Right lobe of liver (tissue), 6 donors: ENCODE results near the gene CADPS. TPM values are rescaled to one million over a fixed set of nuclear protein-coding genes. Genes with fewer than 3 reads are reported as not detected.

Experiments
- ATAC-seq, 4 donors: fragments of 200-7000 bp; cut with Tn5 transposase; one replicate each; pipeline ENCODE4 v1.9.1; 2020; ENCODE audit warnings: mild to moderate bottlenecking in 4 of 4, moderate library complexity in 4 of 4
- DNase-seq, 3 donors: peaks; one replicate each; pipeline ENCODE4 v3.0.0-alpha.2; 2020
- H3K27ac ChIP-seq, 3 donors: fragments of 200-600 bp; one replicate each; pipeline ENCODE4 v1.8.0; 2022
- H3K27me3 ChIP-seq, 2 donors: fragments of 200-600 bp; one replicate each; pipeline ENCODE4 v1.8.0; 2022
- H3K36me3 ChIP-seq, 4 donors: fragments of 200-600 bp; sonication (generic) in 1 of 4; one replicate each; pipeline versions ENCODE4 v1.5.1 to v1.8.0; 2017 to 2022; ENCODE audit warnings: control low read depth in 1 of 4
- H3K4me1 ChIP-seq, 4 donors: fragments of 200-600 bp; sonication (generic) in 1 of 4; one replicate each; pipeline versions ENCODE4 v1.5.1 to v1.8.0; 2017 to 2022; ENCODE audit warnings: control low read depth in 1 of 4
- H3K4me3 ChIP-seq, 3 donors: fragments of 200-600 bp; one replicate each; pipeline ENCODE4 v1.8.0; 2022
- H3K9me3 ChIP-seq, 4 donors: fragments of 200-600 bp; sonication (generic) in 1 of 4; one replicate each; pipeline versions ENCODE4 v1.5.1 to v1.8.0; 2017 to 2022; ENCODE audit warnings: control low read depth in 1 of 4
- POLR2A ChIP-seq: fragments of 450-650 bp; IDR thresholded peaks from one replicate; pipeline ENCODE4 v1.6.1; 2017; ENCODE audit warnings: antibody characterized with exemption, mild to moderate bottlenecking
- WGBS: methylation state at CpG from one replicate; pipeline ENCODE4 v1.1.6; 2018; ENCODE audit warnings: low coverage, low lambda C conversion rate; ENCODE audit not compliant: insufficient coverage; ENCODE audit errors: missing lambda C conversion rate; 5-methylcytosine and 5-hydroxymethylcytosine counted together
- intact Hi-C, 2 donors: fragments of 100-400 bp; cut with DNase I; formaldehyde crosslinking; loops; one replicate each; pipeline versions ENCODE4 v1.11.2 to v1.14.1; 2022
- total RNA-seq, 6 experiments: library from RNA; depleted of rRNA in 2 of 6; stranded (reverse); fragments of >200 nt in 2 of 6; fragmentation: NEBNext Ultra II Directional in 3 of 6; extraction: Animal tissue kit (Norgen Biotek cat#: 25700) in 3 of 6; gene quantifications; one replicate each; pipeline versions ENCODE4 v1.1.0 to v1.2.4, GENCODE V29; 2016 to 2023
- TF ChIP-seq, protein P1 (sequence below), 4 donors: fragments of 200-600 bp in 3 of 4; fragments of 450-650 bp in 1 of 4; IDR thresholded peaks; one replicate each; pipeline versions ENCODE4 v1.5.1 to v1.8.0; 2016 to 2022; ENCODE audit warnings: antibody characterized with exemption in 4 of 4, mild to moderate bottlenecking in 2 of 4
- donor health status: DM: no; HTN: yes; CAD: no.
- donor health status: DM: no; HTN: no; CAD: no.
- donor health status: DM: no; HTN: no; CAD: no.
- donor health status: DM: no; HTN: yes; CAD: no.
- donor health status: DM: no; HTN: yes; CAD: no.

CADPS gene
- total RNA-seq, 6 experiments from 2014 or later: 0.06 to 0.98 TPM; not detected in 4

DNA sequence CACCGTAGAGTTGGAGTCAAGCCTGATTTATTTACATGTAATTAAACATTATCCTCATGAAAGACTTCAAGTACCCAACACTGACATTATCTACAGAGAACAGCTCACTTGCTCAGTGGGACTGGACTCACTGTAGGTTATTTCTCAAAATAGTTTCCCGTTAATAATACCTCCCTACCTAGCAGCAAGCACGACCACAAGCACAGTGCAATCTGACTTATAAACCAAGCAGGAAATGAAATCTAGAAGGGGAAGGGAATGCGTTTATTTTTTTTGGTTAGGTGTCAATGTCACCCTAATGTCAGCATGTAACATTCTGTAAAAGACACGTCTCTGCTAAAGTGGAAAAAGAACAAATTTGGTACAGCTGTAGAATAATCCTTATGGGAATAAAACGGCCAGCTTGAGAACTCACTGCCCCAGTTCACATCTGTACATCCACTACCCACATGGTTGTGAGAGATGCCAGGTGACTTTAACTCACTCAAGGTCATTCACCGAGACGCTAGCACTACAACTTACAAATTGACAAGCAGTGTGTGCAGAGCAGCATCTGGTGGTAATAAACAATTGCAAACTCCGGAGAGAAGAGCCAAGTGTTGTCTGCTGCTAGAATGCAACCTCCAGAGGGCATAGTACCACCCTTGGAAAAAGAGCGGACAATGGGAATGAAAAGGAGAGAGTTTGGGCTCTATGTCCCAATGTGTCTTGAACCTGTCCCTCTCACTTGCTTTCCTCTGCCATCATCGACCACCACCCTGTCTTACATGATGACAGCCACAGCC lies 242.5 kb downstream of the CADPS start:
- H3K27me3 ChIP-seq: no peaks in the 10 kb centered on the region
- no peaks in the 10 kb centered on the region for H3K9me3 ChIP-seq
- no peak overlapping the region for H3K27ac ChIP-seq
- no peaks in the 10 kb centered on the region for H3K36me3 ChIP-seq
- TF ChIP-seq, protein P1, sequence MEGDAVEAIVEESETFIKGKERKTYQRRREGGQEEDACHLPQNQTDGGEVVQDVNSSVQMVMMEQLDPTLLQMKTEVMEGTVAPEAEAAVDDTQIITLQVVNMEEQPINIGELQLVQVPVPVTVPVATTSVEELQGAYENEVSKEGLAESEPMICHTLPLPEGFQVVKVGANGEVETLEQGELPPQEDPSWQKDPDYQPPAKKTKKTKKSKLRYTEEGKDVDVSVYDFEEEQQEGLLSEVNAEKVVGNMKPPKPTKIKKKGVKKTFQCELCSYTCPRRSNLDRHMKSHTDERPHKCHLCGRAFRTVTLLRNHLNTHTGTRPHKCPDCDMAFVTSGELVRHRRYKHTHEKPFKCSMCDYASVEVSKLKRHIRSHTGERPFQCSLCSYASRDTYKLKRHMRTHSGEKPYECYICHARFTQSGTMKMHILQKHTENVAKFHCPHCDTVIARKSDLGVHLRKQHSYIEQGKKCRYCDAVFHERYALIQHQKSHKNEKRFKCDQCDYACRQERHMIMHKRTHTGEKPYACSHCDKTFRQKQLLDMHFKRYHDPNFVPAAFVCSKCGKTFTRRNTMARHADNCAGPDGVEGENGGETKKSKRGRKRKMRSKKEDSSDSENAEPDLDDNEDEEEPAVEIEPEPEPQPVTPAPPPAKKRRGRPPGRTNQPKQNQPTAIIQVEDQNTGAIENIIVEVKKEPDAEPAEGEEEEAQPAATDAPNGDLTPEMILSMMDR (IDR thresholded peaks at IDR 0.05): no peak
- no peak for TF ChIP-seq POLR2A
- H3K4me3 ChIP-seq: no peak overlapping the region
- H3K4me1 ChIP-seq: no peaks in the 10 kb centered on the region
- ATAC-seq (no peak), DNase-seq (no peak)
- intact Hi-C loops: no loop called here
- 45% methylated on average over 10 of the region's 11 CpGs for WGBS

- Histone ChIP-seq H3K9me3 (no peaks in the 10 kb centered on the region), H3K4me3 (no peak overlapping the region), H3K27me3 (no peaks in the 10 kb centered on the region), H3K4me1 (no peaks in the 10 kb centered on the region), H3K36me3 (no peaks in the 10 kb centered on the region), H3K27ac (no peak overlapping the region)
- intact Hi-C loops: no loop called here
- DNase-seq: no peak
- TF ChIP-seq, protein P1 (IDR thresholded peaks at IDR 0.05): no peak
- TF ChIP-seq POLR2A: no peak
- 57% methylated on average over 2 of the region's 2 CpGs for WGBS
- ATAC-seq: no peak
These were observed 243.7 kb downstream of the CADPS start for GRCh38 chr3:62631488-62631887.

GRCh38 chr3:62630664-62631063 lies 244.6 kb downstream of the CADPS start:
- TF ChIP-seq, protein P1 (IDR thresholded peaks at IDR 0.05): no peak
- no peak for TF ChIP-seq POLR2A

DNA sequence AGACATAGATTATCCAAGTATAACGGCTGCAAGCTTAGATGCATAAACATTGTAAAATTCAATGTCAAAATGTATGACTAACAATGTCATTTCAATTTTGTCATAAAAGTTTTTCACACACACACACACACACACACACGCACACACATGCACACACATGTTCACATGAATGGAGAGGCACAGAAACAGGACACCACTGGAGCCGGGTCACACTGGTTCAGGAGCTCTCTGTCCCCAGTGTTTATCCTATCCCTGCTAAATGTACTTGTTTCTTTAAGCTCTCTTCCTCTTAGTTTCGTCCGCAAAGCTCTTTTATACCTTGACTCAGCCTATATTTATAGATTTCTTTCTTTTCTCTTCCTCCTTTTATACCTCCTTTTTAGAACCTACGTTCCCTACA lies 249.9 kb downstream of the CADPS start:
- intact Hi-C loops: no loop called here
- DNase-seq: no peak
- Histone ChIP-seq H3K36me3 (no peaks in the 10 kb centered on the region), H3K4me3 (no peak overlapping the region), H3K27ac (no peak overlapping the region), H3K9me3 (no peaks in the 10 kb centered on the region), H3K4me1 (no peaks in the 10 kb centered on the region), H3K27me3 (no peaks in the 10 kb centered on the region)
- no peak for ATAC-seq
- TF ChIP-seq, protein P1 (IDR thresholded peaks at IDR 0.05): no peak
- no peak for TF ChIP-seq POLR2A
- 10% methylated on average over 6 of the region's 6 CpGs for WGBS

More at GRCh38 chr3:62630664-62631063, 244.6 kb downstream of the CADPS start:
- H3K9me3 ChIP-seq: no peaks in the 10 kb centered on the region
- no peaks in the 10 kb centered on the region for H3K36me3 ChIP-seq
- H3K4me3 ChIP-seq: no peak overlapping the region
- DNase-seq: no peak
- H3K27ac ChIP-seq: no peak overlapping the region
- intact Hi-C loops: no loop called here
- no peaks in the 10 kb centered on the region for H3K27me3 ChIP-seq
- ATAC-seq: no peak
- H3K4me1 ChIP-seq: no peaks in the 10 kb centered on the region

DNA sequence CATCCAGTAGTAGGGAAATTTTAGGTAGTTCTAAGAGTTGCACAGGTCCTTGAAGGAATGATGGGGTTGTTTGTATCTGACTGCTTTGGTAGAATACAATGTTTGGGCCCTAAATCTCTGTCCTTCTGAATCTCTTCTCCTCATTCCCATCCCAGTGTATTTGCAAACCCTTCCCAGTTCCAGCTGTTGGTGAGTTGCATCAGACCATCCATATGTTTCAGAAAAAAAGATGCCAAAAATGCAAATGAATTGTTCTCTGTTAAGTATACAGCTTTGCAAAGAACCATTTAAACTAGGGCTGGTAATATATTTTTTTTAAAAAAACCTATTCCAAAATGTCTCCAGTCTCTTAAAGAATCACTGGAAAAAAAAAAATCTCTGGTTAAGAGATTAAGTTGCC lies 251.0 kb downstream of the CADPS start:
- DNase-seq (no peak), ATAC-seq (no peak)
- intact Hi-C loops: no loop called here
- H3K36me3 ChIP-seq: no peaks in the 10 kb centered on the region
- H3K4me3 ChIP-seq: no peak overlapping the region
- no peaks in the 10 kb centered on the region for H3K9me3 ChIP-seq
- TF ChIP-seq, protein P1 (IDR thresholded peaks at IDR 0.05): no peak
- TF ChIP-seq POLR2A: no peak
- H3K27me3 ChIP-seq: no peaks in the 10 kb centered on the region
- no peaks in the 10 kb centered on the region for H3K4me1 ChIP-seq
- H3K27ac ChIP-seq: no peak overlapping the region
